GM12892 (cell line): Measurements from ENCODE around the gene TMPRSS2.

ENCODE experiments used
- POLR2A ChIP-seq: IDR thresholded peaks from 2 replicates; pipeline ENCODE4 v1.6.1; 2011; ENCODE audit warnings: low read depth, low read length, control low read depth
- POLR2AphosphoS5 ChIP-seq: IDR thresholded peaks from 2 replicates; pipeline ENCODE4 v1.6.1; 2011; ENCODE audit warnings: low read depth, low read length, control low read depth

DNA sequence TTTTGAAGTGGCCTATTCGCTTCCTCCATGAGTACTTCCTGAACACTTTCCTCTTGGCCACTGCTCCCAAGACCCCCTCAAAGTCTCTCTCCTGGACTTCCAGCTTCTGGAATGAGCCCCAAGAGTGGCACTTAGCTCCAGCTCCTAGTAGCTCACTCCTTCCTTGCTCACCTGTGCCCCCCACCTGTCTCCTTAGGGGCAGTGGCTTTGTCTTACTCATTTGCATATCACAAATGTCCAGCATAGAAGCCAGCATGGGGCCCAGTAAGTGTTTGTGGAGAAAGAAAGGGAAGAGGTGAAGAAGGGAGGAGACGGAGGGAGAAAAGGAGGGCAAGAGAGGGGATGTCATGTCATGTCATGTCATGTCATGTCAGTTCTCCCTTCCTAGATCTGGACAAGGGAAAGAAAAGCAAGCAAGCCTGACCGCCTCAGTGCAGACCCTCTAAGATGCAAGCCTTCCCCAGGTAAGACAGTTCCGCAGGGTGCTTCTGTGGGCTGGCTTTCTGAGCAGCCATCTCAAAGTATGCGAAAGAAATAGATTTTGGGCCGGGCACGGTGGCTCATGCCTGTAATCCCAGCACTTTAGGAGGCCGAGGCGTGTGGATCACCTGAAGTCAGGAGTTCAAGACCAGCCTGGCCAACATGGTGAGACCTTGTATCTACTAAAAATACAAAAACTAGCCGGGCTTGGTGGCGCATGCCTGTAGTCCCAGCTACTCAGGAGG, 88.8 kb downstream of the TMPRSS2 start:
- TF ChIP-seq POLR2A = no peak
- no peak for TF ChIP-seq POLR2AphosphoS5
